AG09309 (cell line): ENCODE data around the gene KLK3.

Experiments
- DNase-seq: peaks from one replicate; pipeline ENCODE4 v3.0.0-alpha.2; 2010; ENCODE audit warnings: low read depth
- H3K4me3 ChIP-seq: 2 replicates; pipeline ENCODE4 v1.5.1; 2011; ENCODE audit warnings: mild to moderate bottlenecking, low read depth, low read length, moderate library complexity; ENCODE audit not compliant: control insufficient read depth
- TF ChIP-seq, protein P1 (sequence below): IDR thresholded peaks from 2 replicates; pipeline ENCODE4 v1.5.1; 2011; ENCODE audit warnings: mild to moderate bottlenecking, low read depth, low read length, inconsistent platforms; ENCODE audit not compliant: insufficient read depth, control insufficient read depth; ENCODE audit errors: missing control alignments

The KLK3 gene

DNA sequence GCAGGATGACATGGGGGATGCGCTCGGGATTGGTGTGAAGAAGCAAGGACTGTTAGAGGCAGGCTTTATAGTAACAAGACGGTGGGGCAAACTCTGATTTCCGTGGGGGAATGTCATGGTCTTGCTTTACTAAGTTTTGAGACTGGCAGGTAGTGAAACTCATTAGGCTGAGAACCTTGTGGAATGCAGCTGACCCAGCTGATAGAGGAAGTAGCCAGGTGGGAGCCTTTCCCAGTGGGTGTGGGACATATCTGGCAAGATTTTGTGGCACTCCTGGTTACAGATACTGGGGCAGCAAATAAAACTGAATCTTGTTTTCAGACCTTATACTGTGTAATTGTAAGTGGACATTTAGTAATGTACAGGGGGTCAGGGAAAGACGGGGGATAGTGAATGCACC lies 25.5 kb downstream of the KLK3 start:
- DNase-seq: no peak
- TF ChIP-seq, protein P1, sequence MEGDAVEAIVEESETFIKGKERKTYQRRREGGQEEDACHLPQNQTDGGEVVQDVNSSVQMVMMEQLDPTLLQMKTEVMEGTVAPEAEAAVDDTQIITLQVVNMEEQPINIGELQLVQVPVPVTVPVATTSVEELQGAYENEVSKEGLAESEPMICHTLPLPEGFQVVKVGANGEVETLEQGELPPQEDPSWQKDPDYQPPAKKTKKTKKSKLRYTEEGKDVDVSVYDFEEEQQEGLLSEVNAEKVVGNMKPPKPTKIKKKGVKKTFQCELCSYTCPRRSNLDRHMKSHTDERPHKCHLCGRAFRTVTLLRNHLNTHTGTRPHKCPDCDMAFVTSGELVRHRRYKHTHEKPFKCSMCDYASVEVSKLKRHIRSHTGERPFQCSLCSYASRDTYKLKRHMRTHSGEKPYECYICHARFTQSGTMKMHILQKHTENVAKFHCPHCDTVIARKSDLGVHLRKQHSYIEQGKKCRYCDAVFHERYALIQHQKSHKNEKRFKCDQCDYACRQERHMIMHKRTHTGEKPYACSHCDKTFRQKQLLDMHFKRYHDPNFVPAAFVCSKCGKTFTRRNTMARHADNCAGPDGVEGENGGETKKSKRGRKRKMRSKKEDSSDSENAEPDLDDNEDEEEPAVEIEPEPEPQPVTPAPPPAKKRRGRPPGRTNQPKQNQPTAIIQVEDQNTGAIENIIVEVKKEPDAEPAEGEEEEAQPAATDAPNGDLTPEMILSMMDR: no peak
- no peak overlapping the region for H3K4me3 ChIP-seq

DNA sequence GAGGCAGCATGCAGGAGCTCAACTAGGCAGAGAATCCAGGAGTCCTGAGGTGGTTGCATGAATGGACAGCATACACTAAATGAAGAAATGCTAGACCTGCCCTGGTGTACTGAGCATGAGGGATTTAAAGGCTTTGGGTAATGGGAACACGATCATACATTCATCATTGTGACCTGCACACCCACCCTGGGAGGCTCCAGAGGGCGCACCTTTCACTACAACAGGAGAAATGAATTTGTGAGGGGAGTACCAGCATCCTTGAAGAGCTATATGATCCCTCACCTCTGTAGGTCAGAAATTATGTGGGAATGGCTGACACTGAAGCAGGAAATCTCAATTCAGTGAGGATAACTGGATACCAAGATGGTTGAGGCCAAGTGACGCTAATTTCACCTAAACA lies 27.5 kb downstream of the KLK3 start:
- H3K4me3 ChIP-seq: no peak overlapping the region
- no peak for DNase-seq
- TF ChIP-seq, protein P1: no peak

DNA sequence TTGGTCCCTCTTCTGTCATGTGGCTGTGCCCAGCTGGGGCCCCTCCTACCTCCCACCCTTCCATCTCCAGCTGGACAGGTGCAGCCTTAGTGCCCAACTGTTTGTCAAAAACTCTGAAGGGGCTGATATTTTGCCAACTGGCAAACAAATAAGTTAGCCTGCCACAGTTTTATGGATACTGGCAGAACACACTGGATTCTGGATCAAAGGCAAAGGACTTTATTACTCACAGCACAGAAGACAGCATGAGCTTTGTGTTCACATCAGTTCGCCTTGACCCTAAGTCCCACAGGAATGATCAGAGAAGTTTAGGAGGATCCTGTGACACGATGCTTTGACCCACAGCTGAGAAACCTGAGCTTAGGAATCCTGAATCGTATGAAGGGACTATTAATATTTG lies 34.9 kb downstream of the KLK3 start:
- TF ChIP-seq, protein P1: no peak
- no peak overlapping the region for H3K4me3 ChIP-seq
- DNase-seq: no peak

DNA sequence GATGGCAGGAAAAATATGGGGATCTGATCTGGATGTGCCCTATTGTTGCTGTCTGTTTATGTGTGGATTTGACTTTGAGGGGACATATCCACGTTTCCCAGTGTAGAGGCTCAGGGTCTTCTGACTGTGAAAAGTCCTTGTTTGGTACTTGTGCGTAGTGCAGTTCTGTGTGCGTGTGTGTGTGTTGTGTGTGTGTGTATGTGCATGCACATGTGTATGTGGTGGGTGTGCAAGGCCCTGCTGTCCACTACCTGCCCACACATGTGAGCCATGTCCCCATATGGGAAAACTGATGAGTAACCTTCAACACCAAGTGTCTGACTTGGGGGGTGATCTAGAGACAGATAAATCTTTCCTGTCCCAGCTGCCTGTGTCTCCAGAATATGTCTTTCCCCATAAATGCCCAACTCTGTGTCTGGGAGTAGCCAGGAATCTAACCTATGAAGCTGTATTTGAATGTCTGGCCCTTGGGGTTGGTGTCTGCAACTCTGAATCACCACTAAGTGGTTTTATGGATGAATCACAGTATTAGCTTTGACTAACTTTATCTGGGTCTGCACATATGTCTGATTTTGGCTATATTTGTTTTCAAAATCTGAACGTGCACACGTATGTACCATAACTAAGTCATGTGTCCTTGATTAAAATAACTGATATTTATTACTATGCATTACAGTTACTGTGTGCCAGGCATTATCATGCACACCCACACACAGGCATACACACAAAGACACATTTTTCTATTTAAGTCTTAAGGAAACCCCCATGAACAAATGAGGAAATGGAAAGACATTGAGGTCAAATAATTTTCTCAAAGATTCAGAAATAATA lies 35.9 kb downstream of the KLK3 start:
- no peak overlapping the region for H3K4me3 ChIP-seq
- no peak for DNase-seq
- TF ChIP-seq, protein P1: no peak

DNA sequence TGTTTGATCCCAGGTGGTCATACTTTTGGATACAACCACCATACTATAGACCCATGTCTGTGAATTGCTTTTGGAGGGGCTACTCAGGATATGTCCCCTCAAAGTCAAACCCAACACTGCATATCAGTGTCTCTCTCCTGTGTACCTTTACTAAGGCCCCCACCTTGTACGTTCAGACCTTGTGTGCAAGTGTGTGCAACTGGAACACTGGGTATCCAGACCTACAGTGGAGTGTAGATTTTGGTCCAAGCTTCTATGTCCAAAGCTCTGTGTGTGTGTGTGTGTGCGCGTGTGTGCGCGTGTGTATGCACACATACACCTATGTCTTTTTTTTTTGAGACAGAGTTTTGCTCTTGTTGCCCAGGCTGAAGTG lies 36.5 kb downstream of the KLK3 start:
- TF ChIP-seq, protein P1: no peak
- DNase-seq: no peak
- no peak overlapping the region for H3K4me3 ChIP-seq

DNA sequence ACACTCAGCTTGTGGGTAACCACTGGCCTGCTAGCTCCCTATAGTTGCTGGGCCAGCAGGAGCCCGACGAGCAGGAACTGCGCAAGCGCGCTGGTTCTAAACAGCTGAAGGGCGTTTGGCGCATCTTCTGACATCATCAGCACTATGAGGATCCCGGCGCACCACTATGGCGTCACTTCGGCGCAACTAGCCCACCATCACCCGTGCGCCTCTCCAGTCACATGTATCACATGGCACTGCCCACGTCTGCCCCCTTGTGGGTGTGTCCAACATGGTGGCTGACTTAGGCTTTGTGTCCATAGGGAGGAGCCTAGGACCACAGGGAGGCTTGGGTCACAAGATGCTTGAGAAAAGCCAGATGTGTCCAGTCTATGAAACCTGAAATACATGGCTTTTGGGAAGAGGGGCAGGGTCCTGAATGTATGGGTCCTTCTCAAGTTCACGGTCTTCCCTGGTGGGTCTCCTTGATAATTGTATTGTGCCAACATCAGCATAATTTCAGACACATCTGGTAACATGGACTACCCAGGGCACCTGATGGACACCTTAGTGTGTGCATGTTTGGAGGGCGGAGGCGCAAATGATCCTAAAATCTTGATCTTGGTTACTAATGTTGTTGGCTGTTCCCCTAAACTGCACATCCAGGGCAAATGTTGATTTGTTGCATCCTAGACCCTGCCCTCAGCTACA lies 38.5 kb downstream of the KLK3 start:
- TF ChIP-seq, protein P1: no peak
- no peak for DNase-seq
- no peak overlapping the region for H3K4me3 ChIP-seq
